ENCODE measurements around the gene CIAO1.
"Not testable (repeated sequence)": the region's sequence is repeated elsewhere in the genome, so short reads cannot be mapped to it uniquely, and the experiment has no call there.

The CIAO1 gene

GRCh38 chr2:96276787-96277499, 10.9 kb downstream of the CIAO1 start:
- DNase-seq (ENCODE audit: low spot score), result no peak

- no peak for DNase-seq (ENCODE audit: low spot score)
These were observed 21.3 kb downstream of the CIAO1 start for GRCh38 chr2:96287273-96287856.

GRCh38 chr2:96291751-96292150, 25.7 kb downstream of the CIAO1 start:
- no peak for DNase-seq (ENCODE audit: low spot score)

- not testable (repeated sequence) for DNase-seq (ENCODE audit: low spot score)
These were observed 28.2 kb downstream of the CIAO1 start for GRCh38 chr2:96294271-96294670.

- no peak for DNase-seq (ENCODE audit: low spot score)
These were observed 30.9 kb downstream of the CIAO1 start for GRCh38 chr2:96296925-96297324.

GRCh38 chr2:96301865-96302264, 35.8 kb downstream of the CIAO1 start:
- DNase-seq (ENCODE audit: low spot score), result no peak

- DNase-seq (ENCODE audit: low spot score), result no peak
These were observed 38.6 kb downstream of the CIAO1 start for GRCh38 chr2:96304606-96305005.

GRCh38 chr2:96305091-96305978, 39.3 kb downstream of the CIAO1 start, which contains the start of gene SNRNP200:
Gene SNRNP200 (minus strand): TSS chr2:96305546. CDS start chr2:96305437, 109 bp downstream.
- DNase-seq (ENCODE audit: low spot score), result peak; percentile 90

GRCh38 chr2:96305979-96306308, 39.9 kb downstream of the CIAO1 start:
- no peak for DNase-seq (ENCODE audit: low spot score)

GRCh38 chr2:96306370-96306769, 40.3 kb downstream of the CIAO1 start:
- DNase-seq (ENCODE audit: low spot score), result no peak

- DNase-seq (ENCODE audit: low spot score), result no peak
These were observed 42.2 kb downstream of the CIAO1 start for GRCh38 chr2:96308248-96308647.

- no peak for DNase-seq (ENCODE audit: low spot score)
These were observed 49.0 kb downstream of the CIAO1 start for GRCh38 chr2:96315005-96315399.

- peak; percentile 61 for DNase-seq (ENCODE audit: low spot score)
These were observed 49.5 kb downstream of the CIAO1 start for GRCh38 chr2:96315400-96316071.

- no peak for DNase-seq (ENCODE audit: low spot score)
These were observed 51.0 kb downstream of the CIAO1 start for GRCh38 chr2:96316999-96317398.

- DNase-seq (ENCODE audit: low spot score), result no peak
These were observed 51.6 kb downstream of the CIAO1 start for GRCh38 chr2:96317584-96317997.

GRCh38 chr2:96318723-96319122, 52.7 kb downstream of the CIAO1 start:
- DNase-seq (ENCODE audit: low spot score), result no peak

GRCh38 chr2:96319396-96319795, 53.4 kb downstream of the CIAO1 start:
- DNase-seq (ENCODE audit: low spot score), result no peak

- DNase-seq (ENCODE audit: low spot score), result no peak
These were observed 54.3 kb downstream of the CIAO1 start for GRCh38 chr2:96320326-96320725.

- DNase-seq (ENCODE audit: low spot score), result peak; percentile 48
These were observed 55.0 kb downstream of the CIAO1 start for GRCh38 chr2:96320728-96321622.

Measured in AG08396 (cell line).